ENCODE measurements around the gene NOM1. TPM values are rescaled to one million over a fixed set of nuclear protein-coding genes. Genes with fewer than 3 reads are reported as not detected.

NOM1 gene
- total RNA-seq, 1 donor from 2014 or later: 14.0 TPM

- DNase-seq (ENCODE audit: low read depth in 2 of 2): no peak
Measured at GRCh38 chr7:157014635-157015555, 65.4 kb downstream of the NOM1 start.

- DNase-seq (ENCODE audit: low read depth in 2 of 2): no peak
Measured at GRCh38 chr7:157016024-157016351, 66.5 kb downstream of the NOM1 start.

- no peak for DNase-seq (ENCODE audit: low read depth in 2 of 2)
Measured at GRCh38 chr7:157016352-157017041, 67.0 kb downstream of the NOM1 start.

GRCh38 chr7:157017149-157017548, 67.6 kb downstream of the NOM1 start:
- no peak for DNase-seq (ENCODE audit: low read depth in 2 of 2)

- DNase-seq (ENCODE audit: low read depth in 2 of 2): no peak
Measured at GRCh38 chr7:157017603-157018327, 68.3 kb downstream of the NOM1 start.

DNA sequence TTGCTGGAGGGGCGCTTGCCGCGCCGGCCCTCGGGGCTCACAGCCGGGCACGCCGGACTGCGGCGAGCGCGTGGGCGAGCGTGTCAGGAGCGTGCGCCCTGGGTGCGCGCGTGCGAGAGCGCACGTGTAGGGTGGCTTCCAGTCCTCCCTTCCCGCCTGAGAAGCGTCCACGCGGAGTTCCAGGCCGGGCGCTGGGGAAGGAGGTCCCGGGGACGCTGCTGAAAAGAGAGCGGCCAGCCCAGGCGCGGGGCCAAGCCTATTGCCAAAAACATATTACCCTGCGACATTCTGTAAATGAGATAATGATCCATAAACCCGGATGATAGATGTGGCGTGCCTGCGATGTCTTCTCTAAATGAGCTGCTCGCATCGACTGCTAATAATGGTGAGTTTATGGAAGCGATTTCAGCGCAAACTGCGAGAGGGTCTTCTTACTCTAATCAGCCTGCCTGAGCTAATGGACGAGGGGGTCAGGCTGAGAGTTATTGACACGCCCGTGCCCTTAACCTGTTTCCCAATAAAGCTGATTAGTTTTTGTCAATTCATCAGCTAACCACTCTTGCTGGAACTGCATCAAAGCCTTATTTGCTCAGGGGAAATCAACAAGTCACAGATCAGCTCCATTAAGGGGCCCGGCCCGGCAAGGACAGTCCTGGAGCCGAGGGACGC, 69.0 kb downstream of the NOM1 start:
- no peak for DNase-seq (ENCODE audit: low read depth in 2 of 2)

DNA sequence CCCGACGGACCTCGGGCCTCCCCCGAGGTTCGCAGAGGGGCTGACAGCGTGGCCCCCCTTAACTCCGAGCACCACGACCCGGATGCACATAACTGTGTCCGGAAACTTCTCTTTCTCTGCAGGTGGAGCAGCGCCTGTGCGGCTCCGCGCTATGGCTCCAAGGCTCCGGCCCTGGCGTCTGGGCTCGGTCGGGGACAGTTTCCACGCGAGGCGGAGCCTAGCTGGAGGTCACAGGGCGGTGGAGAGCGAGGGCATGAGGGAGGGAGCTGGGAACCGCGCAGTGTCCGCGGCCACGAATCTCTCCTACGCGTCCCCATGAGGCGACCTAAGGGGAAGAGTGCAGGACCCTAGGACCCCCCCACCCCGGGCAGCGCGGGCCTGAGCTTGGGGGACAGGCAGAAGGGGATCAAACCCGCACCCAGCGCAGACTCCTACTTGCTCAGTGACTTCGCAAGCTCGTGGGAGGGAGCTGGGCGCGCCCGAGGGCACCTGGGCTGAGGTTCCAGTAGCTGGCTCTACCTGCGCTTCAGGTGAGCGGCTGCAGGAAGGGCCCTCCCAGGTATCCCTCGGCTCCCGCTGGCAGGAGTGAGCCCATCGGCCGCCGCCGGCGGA, 69.6 kb downstream of the NOM1 start:
- DNase-seq (ENCODE audit: low read depth in 2 of 2): no peak

- no peak for DNase-seq (ENCODE audit: low read depth in 2 of 2)
Measured at GRCh38 chr7:157019718-157020451, 70.4 kb downstream of the NOM1 start.

GRCh38 chr7:157020514-157021070, 71.1 kb downstream of the NOM1 start:
- DNase-seq (ENCODE audit: low read depth in 2 of 2): no peak

GRCh38 chr7:157021071-157021870, 71.8 kb downstream of the NOM1 start:
- DNase-seq (ENCODE audit: low read depth in 2 of 2): no peak

GRCh38 chr7:157021871-157022680, 72.6 kb downstream of the NOM1 start:
- DNase-seq (ENCODE audit: low read depth in 2 of 2): no peak

Other genes with a start within 250 kb of the NOM1 start
- 106 and 159 TPM in 2 replicates for gene LMBR1, start 56.5 kb upstream of the NOM1 start, total RNA-seq
- gene MNX1, start 61.0 kb downstream of the NOM1 start, total RNA-seq: under 0.01 TPM in 2 replicates
- 75.0 and 77.9 TPM in 2 replicates for gene UBE3C, start 189.2 kb downstream of the NOM1 start, total RNA-seq

All from dermis microvascular lymphatic vessel endothelial cell (primary cell).